ENCODE data around the gene MAJIN.
"Not testable (repeated sequence)": the region's sequence is repeated elsewhere in the genome, so short reads cannot be mapped to it uniquely, and the experiment has no call there.

MAJIN gene

GRCh38 chr11:64987998-64988854 is 16.3 kb upstream of the MAJIN start:
- no peak for ATAC-seq
- TF ChIP-seq SNAI2 (CRISPR knock-in tag; IDR thresholded peaks at IDR 0.05) = no peak

- ATAC-seq = not testable (repeated sequence)
Observed at GRCh38 chr11:64983339-64983738, 11.4 kb upstream of the MAJIN start.

- no peak for TF ChIP-seq TCF4 (CRISPR knock-in tag; IDR thresholded peaks at IDR 0.05; ENCODE audit: borderline replicate concordance)
- no peak for TF ChIP-seq TOX (CRISPR knock-in tag; IDR thresholded peaks at IDR 0.05; ENCODE audit: borderline replicate concordance)
- no peak for TF ChIP-seq GLIS3 (CRISPR knock-in tag; IDR thresholded peaks at IDR 0.05)
- no peak for TF ChIP-seq ZNF8 (CRISPR knock-in tag; IDR thresholded peaks at IDR 0.05)
- no peak for TF ChIP-seq ZNF70 (CRISPR knock-in tag; IDR thresholded peaks at IDR 0.05)
- no peak for TF ChIP-seq OSR1 (CRISPR knock-in tag; IDR thresholded peaks at IDR 0.05)
- TF ChIP-seq ZFP30 (CRISPR knock-in tag; IDR thresholded peaks at IDR 0.05) = no peak
- TF ChIP-seq PPARA (CRISPR knock-in tag; IDR thresholded peaks at IDR 0.05; ENCODE audit: borderline replicate concordance) = no peak
- no peak for TF ChIP-seq SNAI2 (CRISPR knock-in tag; IDR thresholded peaks at IDR 0.05)
- no peak for TF ChIP-seq CSDC2 (CRISPR knock-in tag; IDR thresholded peaks at IDR 0.05)
- TF ChIP-seq ISL1 (CRISPR knock-in tag; IDR thresholded peaks at IDR 0.05) = no peak
- TF ChIP-seq TSHZ2 (CRISPR knock-in tag; IDR thresholded peaks at IDR 0.05) = no peak
- no peak for TF ChIP-seq CSRNP3 (CRISPR knock-in tag; IDR thresholded peaks at IDR 0.05)
- TF ChIP-seq ZC3H10 (CRISPR knock-in tag; IDR thresholded peaks at IDR 0.05) = no peak
- ATAC-seq = no peak
Observed at GRCh38 chr11:64976651-64977050, 4.7 kb upstream of the MAJIN start.

- no peak for TF ChIP-seq ZNF8 (CRISPR knock-in tag; IDR thresholded peaks at IDR 0.05)
- TF ChIP-seq BACH2 (CRISPR knock-in tag; IDR thresholded peaks at IDR 0.05; ENCODE audit: borderline replicate concordance) = no peak
- no peak for TF ChIP-seq PPARA (CRISPR knock-in tag; IDR thresholded peaks at IDR 0.05; ENCODE audit: borderline replicate concordance)
- TF ChIP-seq OSR1 (CRISPR knock-in tag; IDR thresholded peaks at IDR 0.05) = no peak
- no peak for TF ChIP-seq CREB5 (CRISPR knock-in tag; IDR thresholded peaks at IDR 0.05; ENCODE audit: low read depth)
- no peak for ATAC-seq
Observed at GRCh38 chr11:64974124-64974523, 2.2 kb upstream of the MAJIN start.

- no peak for ATAC-seq
- TF ChIP-seq ZFP3 (CRISPR knock-in tag; IDR thresholded peaks at IDR 0.05) (no peak), TSHZ2 (CRISPR knock-in tag; IDR thresholded peaks at IDR 0.05) (no peak), OSR1 (CRISPR knock-in tag; IDR thresholded peaks at IDR 0.05) (no peak), RARB (CRISPR knock-in tag; IDR thresholded peaks at IDR 0.05) (no peak), ARNTL (CRISPR knock-in tag; IDR thresholded peaks at IDR 0.05; ENCODE audit: borderline replicate concordance, low read depth) (no peak)
Observed at GRCh38 chr11:64970731-64971151, 1.2 kb downstream of the MAJIN start.
